K562 (cell line): ENCODE data around the gene COA7. TPM values are rescaled to one million over a fixed set of nuclear protein-coding genes. Genes with fewer than 3 reads are reported as not detected.

Experiments used
- ARID2 ChIP-seq: fragments of 450-650 bp; IDR thresholded peaks from 2 replicates; pipeline ENCODE4 v1.6.1; 2017; ENCODE audit warnings: antibody characterized with exemption, mild to moderate bottlenecking
- ATF1 ChIP-seq, 2 experiments: fragments of 450-650 bp in 1 of 2; IDR thresholded peaks; 2 replicates each; pipeline ENCODE4 v1.6.1; 2016; ENCODE audit warnings: missing compliant biosample characterization in 1 of 2, missing genetic modification characterization in 1 of 2
- ERF ChIP-seq: fragments of 450-650 bp; formaldehyde crosslinking; IDR thresholded peaks from 2 replicates; pipeline ENCODE4 v1.4.0; 2020; ENCODE audit warnings: mild to moderate bottlenecking, mixed read lengths
- MXI1 ChIP-seq: IDR thresholded peaks from 2 replicates; pipeline ENCODE4 v1.6.1; 2011; ENCODE audit warnings: low read depth, mild to moderate bottlenecking, improper control_type of control experiment, low read length
- NFATC3 ChIP-seq: fragments of 450-650 bp; IDR thresholded peaks from 2 replicates; pipeline ENCODE4 v1.6.1; 2017; ENCODE audit warnings: mild to moderate bottlenecking
- RBM22 ChIP-seq: fragments of 200-400 bp; formaldehyde crosslinking; IDR thresholded peaks from 2 replicates; pipeline ENCODE4 v1.6.1; 2018; ENCODE audit warnings: low read length, low read depth; ENCODE audit not compliant: poor library complexity, severe bottlenecking
- YY1 ChIP-seq, 3 experiments: IDR thresholded peaks; 2 replicates each; pipeline ENCODE4 v1.6.1; 2011; ENCODE audit warnings: low read length in 2 of 3, mild to moderate bottlenecking in 2 of 3, moderate library complexity in 2 of 3, borderline replicate concordance in 1 of 3, control low read depth in 1 of 3, low read depth in 1 of 3; ENCODE audit not compliant: insufficient read depth in 3 of 3, insufficient replicate concordance in 2 of 3, control insufficient read depth in 1 of 3, insufficient read length in 1 of 3; ENCODE audit errors: extremely low read depth in 1 of 3
- ZKSCAN8 ChIP-seq: fragments of 200-800 bp; sonication (Bioruptor generic); IDR thresholded peaks from 2 replicates; pipeline ENCODE4 v1.6.1; 2016; ENCODE audit warnings: missing genetic modification characterization, missing compliant biosample characterization
- ZNF316 ChIP-seq: fragments of 450-650 bp; IDR thresholded peaks from 2 replicates; pipeline ENCODE4 v1.6.1; 2016
- ZNF408 ChIP-seq: fragments of 250-450 bp; sonication (Bioruptor Pico); IDR thresholded peaks from 2 replicates; pipeline ENCODE4 v1.4.0; 2020; ENCODE audit warnings: low read depth, mild to moderate bottlenecking, moderate library complexity
- ZZZ3 ChIP-seq: fragments of 450-650 bp; IDR thresholded peaks from 2 replicates; pipeline ENCODE4 v1.6.1; 2016; ENCODE audit warnings: antibody characterized with exemption, mild to moderate bottlenecking, moderate library complexity
- polyA plus RNA-seq, 8 experiments: library from polyadenylated mRNA; depleted of rRNA in 4 of 8; stranded (reverse) in 5 of 8; unstranded in 3 of 8; fragments of >200 nt; fragmentation: Nextera tagmentation in 2 of 8; fragmentation: Illumina TruSeq in 1 of 8; extraction: Ambion mirVana in 2 of 8; extraction: Trizol in 1 of 8; gene quantifications; 2 replicates each; pipeline versions ENCODE4 v1.2.1 to v1.2.3, GENCODE V29; 2011 to 2014; ENCODE audit warnings: inconsistent platforms in 1 of 8, missing spikeins in 1 of 8
- total RNA-seq, 7 experiments: library from RNA; depleted of rRNA in 6 of 7; stranded (reverse); fragments of >200 nt in 6 of 7; fragmentation: Illumina TruSeq in 2 of 7; extraction: Trizol in 2 of 7; gene quantifications; 2 replicates each; pipeline versions ENCODE4 v1.2.1 to v1.2.3, GENCODE V29; 2011 to 2021; ENCODE audit warnings: low replicate concordance in 1 of 7
- TF ChIP-seq, protein P1 (sequence below): fragments of 450-650 bp; formaldehyde crosslinking; IDR thresholded peaks from 2 replicates; pipeline ENCODE4 v1.4.0; 2020; ENCODE audit warnings: mild to moderate bottlenecking, mixed read lengths
- TF ChIP-seq, protein P2 (sequence below): fragments of 450-650 bp; formaldehyde crosslinking; IDR thresholded peaks from 2 replicates; pipeline ENCODE4 v1.4.0; 2022; ENCODE audit warnings: missing genetic modification characterization
- TF ChIP-seq, protein P3 (sequence below), 2 experiments: fragments of 450-650 bp; conservative IDR thresholded peaks; 2 replicates each; pipeline ENCODE4 v1.6.1; 2017; ENCODE audit warnings: mild to moderate bottlenecking in 2 of 2, moderate library complexity in 2 of 2
- TF ChIP-seq, protein P4 (sequence below): fragments of 250-450 bp; sonication (Bioruptor Pico); IDR thresholded peaks from 2 replicates; pipeline ENCODE4 v1.5.0; 2021
- TF ChIP-seq, protein P5 (sequence below): sonication (generic); formaldehyde crosslinking; IDR thresholded peaks from 2 replicates; pipeline ENCODE4 v1.8.1; 2022; ENCODE audit warnings: missing genetic modification reagents
- TF ChIP-seq, protein P6 (sequence below): sonication (generic); formaldehyde crosslinking; IDR thresholded peaks from 2 replicates; pipeline ENCODE4 v1.8.0; 2022; ENCODE audit warnings: missing genetic modification reagents, mild to moderate bottlenecking, moderate library complexity, borderline replicate concordance

Gene COA7
- total and polyA plus RNA-seq, 9 of the 15 experiments (the other 6 are each of a cell fraction or from before 2014, with no cell fraction given): 19.4 to 82.8 (median 51.0) TPM

DNA sequence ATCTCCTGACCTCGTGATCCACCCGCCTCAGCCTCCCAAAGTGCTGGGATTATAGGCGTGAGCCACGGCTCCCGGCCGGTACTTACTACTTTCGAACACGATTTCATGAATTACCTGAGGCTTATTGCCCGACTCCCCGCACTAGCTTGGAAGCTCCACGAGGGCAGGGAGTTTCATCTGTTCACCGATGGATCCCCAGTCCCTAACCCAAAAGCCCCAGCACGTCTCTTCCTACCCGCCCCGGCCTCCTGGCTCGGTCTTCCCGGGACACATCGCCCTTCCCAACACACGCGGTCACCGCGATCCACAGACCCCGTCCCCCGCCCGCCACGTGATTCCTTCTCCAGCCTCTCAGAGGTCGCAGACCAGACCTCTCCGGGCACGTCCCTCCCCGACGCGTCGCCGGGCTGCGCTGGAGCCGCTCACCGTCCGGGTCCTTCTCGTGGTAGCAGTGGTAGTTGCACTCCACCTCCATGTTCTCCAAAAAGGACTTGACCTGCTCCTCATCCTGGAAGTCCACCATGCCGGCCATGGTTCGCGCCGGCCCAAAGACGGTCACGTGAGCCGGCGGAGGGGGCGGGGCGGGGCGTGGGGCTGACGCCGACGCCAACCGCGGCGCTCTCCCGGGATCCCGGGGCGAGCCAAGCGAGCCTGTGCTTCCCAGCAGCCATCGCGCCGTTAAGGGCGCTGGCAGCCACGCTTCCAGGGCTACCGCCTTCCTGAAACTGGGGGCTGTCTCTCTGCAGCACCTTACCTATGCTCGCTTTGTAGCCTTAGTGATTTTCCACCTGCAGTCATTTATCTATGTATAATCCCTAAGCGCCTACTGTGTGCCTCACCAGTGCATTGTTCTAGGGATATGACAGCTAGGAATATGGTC is at the start of gene COA7 (continued):
- TF ChIP-seq, protein P1, sequence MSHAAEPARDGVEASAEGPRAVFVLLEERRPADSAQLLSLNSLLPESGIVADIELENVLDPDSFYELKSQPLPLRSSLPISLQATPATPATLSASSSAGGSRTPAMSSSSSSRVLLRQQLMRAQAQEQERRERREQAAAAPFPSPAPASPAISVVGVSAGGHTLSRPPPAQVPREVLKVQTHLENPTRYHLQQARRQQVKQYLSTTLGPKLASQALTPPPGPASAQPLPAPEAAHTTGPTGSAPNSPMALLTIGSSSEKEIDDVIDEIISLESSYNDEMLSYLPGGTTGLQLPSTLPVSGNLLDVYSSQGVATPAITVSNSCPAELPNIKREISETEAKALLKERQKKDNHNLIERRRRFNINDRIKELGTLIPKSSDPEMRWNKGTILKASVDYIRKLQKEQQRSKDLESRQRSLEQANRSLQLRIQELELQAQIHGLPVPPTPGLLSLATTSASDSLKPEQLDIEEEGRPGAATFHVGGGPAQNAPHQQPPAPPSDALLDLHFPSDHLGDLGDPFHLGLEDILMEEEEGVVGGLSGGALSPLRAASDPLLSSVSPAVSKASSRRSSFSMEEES (CRISPR knock-in tag): peak; percentile 98
- TF ChIP-seq ZNF408: no peak
- no peak for TF ChIP-seq ATF1 (CRISPR knock-in tag; IDR thresholded peaks at IDR 0.05)
- peak; percentile 84 for TF ChIP-seq ATF1 (tag; IDR thresholded peaks at IDR 0.05)
- TF ChIP-seq RBM22: peak; percentile 71
- TF ChIP-seq, protein P2, sequence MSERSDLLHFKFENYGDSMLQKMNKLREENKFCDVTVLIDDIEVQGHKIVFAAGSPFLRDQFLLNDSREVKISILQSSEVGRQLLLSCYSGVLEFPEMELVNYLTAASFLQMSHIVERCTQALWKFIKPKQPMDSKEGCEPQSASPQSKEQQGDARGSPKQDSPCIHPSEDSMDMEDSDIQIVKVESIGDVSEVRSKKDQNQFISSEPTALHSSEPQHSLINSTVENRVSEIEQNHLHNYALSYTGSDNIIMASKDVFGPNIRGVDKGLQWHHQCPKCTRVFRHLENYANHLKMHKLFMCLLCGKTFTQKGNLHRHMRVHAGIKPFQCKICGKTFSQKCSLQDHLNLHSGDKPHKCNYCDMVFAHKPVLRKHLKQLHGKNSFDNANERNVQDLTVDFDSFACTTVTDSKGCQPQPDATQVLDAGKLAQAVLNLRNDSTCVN (CRISPR knock-in tag): peak; percentile 4
- TF ChIP-seq, protein P3, sequence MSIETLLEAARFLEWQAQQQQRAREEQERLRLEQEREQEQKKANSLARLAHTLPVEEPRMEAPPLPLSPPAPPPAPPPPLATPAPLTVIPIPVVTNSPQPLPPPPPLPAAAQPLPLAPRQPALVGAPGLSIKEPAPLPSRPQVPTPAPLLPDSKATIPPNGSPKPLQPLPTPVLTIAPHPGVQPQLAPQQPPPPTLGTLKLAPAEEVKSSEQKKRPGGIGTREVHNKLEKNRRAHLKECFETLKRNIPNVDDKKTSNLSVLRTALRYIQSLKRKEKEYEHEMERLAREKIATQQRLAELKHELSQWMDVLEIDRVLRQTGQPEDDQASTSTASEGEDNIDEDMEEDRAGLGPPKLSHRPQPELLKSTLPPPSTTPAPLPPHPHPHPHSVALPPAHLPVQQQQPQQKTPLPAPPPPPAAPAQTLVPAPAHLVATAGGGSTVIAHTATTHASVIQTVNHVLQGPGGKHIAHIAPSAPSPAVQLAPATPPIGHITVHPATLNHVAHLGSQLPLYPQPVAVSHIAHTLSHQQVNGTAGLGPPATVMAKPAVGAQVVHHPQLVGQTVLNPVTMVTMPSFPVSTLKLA (conservative IDR thresholded peaks at IDR 0.05): peak; percentile 96 to 97
- peak; percentile 67; the same call in 1 of the 2 replicates for TF ChIP-seq ZZZ3
- TF ChIP-seq, protein P4, sequence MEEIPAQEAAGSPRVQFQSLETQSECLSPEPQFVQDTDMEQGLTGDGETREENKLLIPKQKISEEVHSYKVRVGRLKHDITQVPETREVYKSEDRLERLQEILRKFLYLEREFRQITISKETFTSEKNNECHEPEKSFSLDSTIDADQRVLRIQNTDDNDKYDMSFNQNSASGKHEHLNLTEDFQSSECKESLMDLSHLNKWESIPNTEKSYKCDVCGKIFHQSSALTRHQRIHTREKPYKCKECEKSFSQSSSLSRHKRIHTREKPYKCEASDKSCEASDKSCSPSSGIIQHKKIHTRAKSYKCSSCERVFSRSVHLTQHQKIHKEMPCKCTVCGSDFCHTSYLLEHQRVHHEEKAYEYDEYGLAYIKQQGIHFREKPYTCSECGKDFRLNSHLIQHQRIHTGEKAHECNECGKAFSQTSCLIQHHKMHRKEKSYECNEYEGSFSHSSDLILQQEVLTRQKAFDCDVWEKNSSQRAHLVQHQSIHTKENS (CRISPR knock-in tag): peak; percentile 76; the same call in 1 of the 2 replicates
- TF ChIP-seq ZNF316: peak; percentile 92
- peak; percentile 59 to 94 (median 87) for TF ChIP-seq YY1 (IDR thresholded peaks at IDR 0.05; ENCODE audit: borderline replicate concordance in 1 of 3, control insufficient read depth in 1 of 3, extremely low read depth in 1 of 3, insufficient read depth in 3 of 3, insufficient read length in 1 of 3, insufficient replicate concordance in 2 of 3, low read depth in 1 of 3, low read length in 2 of 3)
- TF ChIP-seq ERF (CRISPR knock-in tag): no peak
- peak; percentile 99 for TF ChIP-seq NFATC3
- peak; percentile 76; the same call in 1 of the 2 replicates for TF ChIP-seq MXI1
- TF ChIP-seq ARID2: no peak
- TF ChIP-seq ZKSCAN8: peak; percentile 88
- TF ChIP-seq, protein P5, sequence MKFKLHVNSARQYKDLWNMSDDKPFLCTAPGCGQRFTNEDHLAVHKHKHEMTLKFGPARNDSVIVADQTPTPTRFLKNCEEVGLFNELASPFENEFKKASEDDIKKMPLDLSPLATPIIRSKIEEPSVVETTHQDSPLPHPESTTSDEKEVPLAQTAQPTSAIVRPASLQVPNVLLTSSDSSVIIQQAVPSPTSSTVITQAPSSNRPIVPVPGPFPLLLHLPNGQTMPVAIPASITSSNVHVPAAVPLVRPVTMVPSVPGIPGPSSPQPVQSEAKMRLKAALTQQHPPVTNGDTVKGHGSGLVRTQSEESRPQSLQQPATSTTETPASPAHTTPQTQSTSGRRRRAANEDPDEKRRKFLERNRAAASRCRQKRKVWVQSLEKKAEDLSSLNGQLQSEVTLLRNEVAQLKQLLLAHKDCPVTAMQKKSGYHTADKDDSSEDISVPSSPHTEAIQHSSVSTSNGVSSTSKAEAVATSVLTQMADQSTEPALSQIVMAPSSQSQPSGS (CRISPR knock-in tag): 0 out of 2 replicates have a peak, but pooled peaks have one; percentile 58
- TF ChIP-seq, protein P6, sequence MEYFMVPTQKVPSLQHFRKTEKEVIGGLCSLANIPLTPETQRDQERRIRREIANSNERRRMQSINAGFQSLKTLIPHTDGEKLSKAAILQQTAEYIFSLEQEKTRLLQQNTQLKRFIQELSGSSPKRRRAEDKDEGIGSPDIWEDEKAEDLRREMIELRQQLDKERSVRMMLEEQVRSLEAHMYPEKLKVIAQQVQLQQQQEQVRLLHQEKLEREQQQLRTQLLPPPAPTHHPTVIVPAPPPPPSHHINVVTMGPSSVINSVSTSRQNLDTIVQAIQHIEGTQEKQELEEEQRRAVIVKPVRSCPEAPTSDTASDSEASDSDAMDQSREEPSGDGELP: peak; percentile 80; the same call in 1 of the 2 replicates
